GM23338 (cell line): ENCODE measurements around the gene CALM1.

Source experiments
- CREB1 ChIP-seq: fragments of 250-450 bp; sonication (Bioruptor Pico); IDR thresholded peaks from 2 replicates; pipeline ENCODE4 v1.5.0; 2020; ENCODE audit warnings: low read depth, mild to moderate bottlenecking, moderate library complexity
- CTCF ChIP-seq, 2 experiments: fragments of 200-600 bp in 1 of 2; sonication (generic) in 1 of 2; conservative IDR thresholded peaks; 2 replicates each; pipeline versions ENCODE4 v1.5.1 to v1.6.1; 2016 to 2017; ENCODE audit warnings: antibody characterized with exemption in 2 of 2, low read depth in 2 of 2, mild to moderate bottlenecking in 2 of 2, moderate library complexity in 1 of 2
- EZH2 ChIP-seq: fragments of 200-600 bp; sonication (generic); IDR thresholded peaks from one replicate; pipeline ENCODE4 v1.8.0; 2017; ENCODE audit warnings: antibody characterized with exemption, mild to moderate bottlenecking, low read depth; ENCODE audit not compliant: unreplicated experiment
- EZH2phosphoT487 ChIP-seq: fragments of 200-600 bp; sonication (generic); IDR thresholded peaks from one replicate; pipeline ENCODE4 v1.8.1; 2018; ENCODE audit warnings: antibody characterized with exemption; ENCODE audit not compliant: unreplicated experiment
- JUNB ChIP-seq: IDR thresholded peaks from one replicate; pipeline ENCODE4 v1.6.1; 2016; ENCODE audit warnings: antibody characterized with exemption; ENCODE audit not compliant: unreplicated experiment
- NANOG ChIP-seq: IDR thresholded peaks from 2 replicates; pipeline ENCODE4 v1.6.1; 2016; ENCODE audit warnings: antibody characterized with exemption, borderline replicate concordance
- POLR2AphosphoS5 ChIP-seq: IDR thresholded peaks from 2 replicates; pipeline ENCODE4 v1.6.1; 2016; ENCODE audit warnings: antibody characterized with exemption, low read depth
- REST ChIP-seq: IDR thresholded peaks from one replicate; pipeline ENCODE4 v1.6.1; 2018; ENCODE audit warnings: antibody characterized with exemption; ENCODE audit not compliant: unreplicated experiment
- STAT1 ChIP-seq: IDR thresholded peaks from one replicate; pipeline ENCODE4 v1.6.1; 2016; ENCODE audit warnings: antibody characterized with exemption; ENCODE audit not compliant: unreplicated experiment
- ZNF114 ChIP-seq: fragments of 250-450 bp; sonication (Bioruptor Pico); IDR thresholded peaks from 2 replicates; pipeline ENCODE4 v1.5.0; 2020; ENCODE audit warnings: mild to moderate bottlenecking, moderate library complexity

GRCh38 chr14:90426031-90426540, 29.3 kb downstream of the CALM1 start:
- TF ChIP-seq CTCF (conservative IDR thresholded peaks at IDR 0.05; ENCODE audit: low read depth in 2 of 2) (no peak), STAT1 (no peak), EZH2 (no peak), JUNB (no peak), NANOG (no peak), EZH2phosphoT487 (no peak), CREB1 (no peak), POLR2AphosphoS5 (no peak), REST (no peak), ZNF114 (CRISPR knock-in tag) (no peak)
